Brain pericyte (primary cell): ENCODE data around the gene PPIAL4G.
"Not testable (repeated sequence)": the region's sequence is repeated elsewhere in the genome, so short reads cannot be mapped to it uniquely, and the experiment has no call there.

Experiments used
- DNase-seq: peaks from one replicate; pipeline ENCODE4 v3.0.0-alpha.2; 2012; ENCODE audit warnings: low read depth, low spot score

Gene PPIAL4G

DNA sequence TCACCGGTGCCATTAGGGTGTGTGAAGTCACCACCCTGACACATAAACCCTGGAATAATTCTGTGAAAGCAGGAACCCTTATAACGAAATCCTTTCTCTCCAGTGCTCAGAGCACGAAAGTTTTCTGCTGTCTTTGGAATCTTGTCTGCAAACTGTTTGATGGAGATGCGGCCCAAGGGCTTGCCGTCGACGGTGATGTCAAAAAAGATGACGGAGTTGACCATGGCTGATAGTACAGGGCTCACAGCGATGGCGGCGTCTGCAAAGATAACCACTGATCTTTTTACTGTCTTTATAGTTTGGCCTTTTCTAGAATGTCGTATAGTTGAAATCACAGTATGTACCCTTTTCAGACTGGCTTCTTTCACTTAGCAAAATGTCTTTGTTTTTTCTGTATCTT is at the start of gene PPIAL4G:
Gene PPIAL4G, minus strand, starts transcription at position 274 of the 400 bp plus-strand sequence. Its CDS starts 50 bp downstream, at position 224.
- not testable (repeated sequence) for DNase-seq

DNA sequence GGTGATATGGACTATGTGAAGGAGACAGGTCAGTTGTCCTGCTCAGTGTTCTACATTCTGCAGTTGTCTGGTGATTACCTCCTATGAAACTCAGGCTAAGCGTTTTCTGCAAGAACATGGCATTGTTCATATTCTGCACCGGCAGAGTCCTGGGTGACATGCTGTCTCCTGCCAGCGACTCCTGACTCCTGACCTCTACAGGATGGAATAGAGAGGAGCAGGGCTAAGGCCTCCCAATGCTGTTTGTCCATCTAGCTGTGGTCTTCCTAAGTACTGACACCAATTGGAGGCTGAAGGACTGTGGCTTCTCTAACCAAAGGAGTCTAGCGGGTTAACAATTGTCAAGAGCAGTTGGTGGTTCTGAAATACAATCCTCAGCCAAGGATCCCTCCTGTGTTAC is 49.1 kb upstream of the PPIAL4G start:
- DNase-seq: not testable (repeated sequence)

GRCh38 chr1:148529101-148529567 is 46.0 kb upstream of the PPIAL4G start:
- DNase-seq: not testable (repeated sequence)

GRCh38 chr1:148528591-148528990 is 45.5 kb upstream of the PPIAL4G start:
- not testable (repeated sequence) for DNase-seq

DNA sequence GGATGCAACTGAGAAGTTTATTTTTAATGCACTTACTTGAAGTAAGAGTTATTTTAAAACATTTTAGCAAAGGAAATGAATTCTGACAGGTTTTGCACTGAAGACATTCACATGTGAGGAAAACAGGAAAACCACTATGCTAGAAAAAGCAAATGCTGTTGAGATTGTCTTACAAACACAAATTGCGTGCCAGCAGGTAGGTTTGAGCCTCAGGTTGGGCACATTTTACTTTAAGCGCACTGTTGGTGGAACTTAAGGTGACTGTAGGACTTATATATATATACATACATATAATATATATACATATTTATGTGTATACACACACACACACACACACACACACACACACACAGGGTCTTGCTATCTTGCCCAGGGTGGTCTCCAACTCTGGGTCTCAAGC is 43.5 kb upstream of the PPIAL4G start:
- DNase-seq: not testable (repeated sequence)

GRCh38 chr1:148523205-148524144 is 40.4 kb upstream of the PPIAL4G start:
- DNase-seq: not testable (repeated sequence)

- peak; percentile 96 for DNase-seq
Observed at GRCh38 chr1:148522561-148523204, 39.6 kb upstream of the PPIAL4G start.

- peak; percentile 78 for DNase-seq
Observed at GRCh38 chr1:148522072-148522471, 39.0 kb upstream of the PPIAL4G start.

DNA sequence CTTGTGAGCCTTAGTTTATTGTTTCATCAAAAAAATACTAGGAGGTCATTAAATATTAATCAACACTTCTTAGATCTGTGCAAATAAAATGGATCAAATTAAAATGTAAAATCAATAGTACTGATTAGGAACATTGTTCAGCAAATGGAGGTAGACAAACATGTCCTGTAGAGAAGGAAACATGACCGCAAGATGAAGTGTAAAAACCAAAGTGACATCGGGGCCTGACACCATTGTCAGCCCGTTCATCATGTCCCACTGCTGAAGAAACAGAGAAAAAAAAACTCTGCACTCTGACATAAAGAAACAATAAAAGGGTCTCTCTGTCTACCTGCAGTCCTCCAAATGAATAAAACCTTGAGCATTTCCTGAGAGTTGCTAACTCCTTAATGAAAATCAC is 31.2 kb upstream of the PPIAL4G start:
- DNase-seq: not testable (repeated sequence)

GRCh38 chr1:148512571-148513184 is 29.6 kb upstream of the PPIAL4G start:
- DNase-seq: not testable (repeated sequence)

DNA sequence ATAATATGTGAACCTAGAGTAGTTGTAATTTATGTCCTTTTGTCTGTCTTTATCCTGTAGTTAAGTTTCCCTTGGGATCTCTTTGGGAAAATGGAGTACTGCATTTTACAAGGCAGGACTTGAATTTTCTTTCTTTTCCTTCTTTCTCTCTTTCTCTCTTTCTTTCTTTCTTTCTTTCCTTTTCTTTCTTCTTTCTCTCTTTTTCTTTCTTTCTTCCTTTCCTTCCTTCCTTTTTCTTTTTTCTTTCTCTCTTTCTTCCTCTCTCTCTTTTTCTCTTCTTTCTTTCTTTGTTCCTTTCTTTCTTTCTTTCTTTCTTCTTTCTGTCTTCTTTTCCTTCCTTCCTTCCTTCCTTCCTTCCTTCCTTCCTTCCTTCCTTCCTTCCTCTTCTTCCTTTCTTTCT is 10.8 kb upstream of the PPIAL4G start:
- not testable (repeated sequence) for DNase-seq

GRCh38 chr1:148481134-148481533 is 2.0 kb downstream of the PPIAL4G start:
- not testable (repeated sequence) for DNase-seq

- DNase-seq: not testable (repeated sequence)
Observed at GRCh38 chr1:148459694-148460093, 23.4 kb downstream of the PPIAL4G start.

- not testable (repeated sequence) for DNase-seq
Observed at GRCh38 chr1:148458901-148459581, 24.1 kb downstream of the PPIAL4G start.

DNA sequence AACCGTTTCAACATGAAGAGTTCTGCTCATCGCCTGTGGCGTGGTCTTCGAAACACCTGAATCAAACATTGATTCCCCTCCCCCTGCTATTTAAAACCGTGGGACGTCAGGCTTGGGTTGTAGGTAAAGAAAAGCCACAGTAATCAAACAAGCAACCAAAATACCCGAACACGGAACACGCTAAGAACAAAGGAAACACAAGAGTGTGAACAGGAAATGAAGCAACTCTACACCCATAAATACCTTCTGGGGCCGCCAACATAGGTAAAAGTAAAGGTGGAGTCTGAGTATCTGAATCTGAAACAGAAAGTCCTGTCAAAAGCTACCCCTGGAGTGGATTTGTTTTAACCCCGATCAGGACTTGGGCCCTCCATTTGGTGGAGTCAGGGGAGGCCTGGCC is 24.7 kb downstream of the PPIAL4G start:
- not testable (repeated sequence) for DNase-seq

- DNase-seq: not testable (repeated sequence)
Observed at GRCh38 chr1:148452845-148453244, 30.3 kb downstream of the PPIAL4G start.

GRCh38 chr1:148439654-148440325 is 43.3 kb downstream of the PPIAL4G start:
- not testable (repeated sequence) for DNase-seq

GRCh38 chr1:148435406-148435805 is 47.7 kb downstream of the PPIAL4G start:
- DNase-seq: no peak

DNA sequence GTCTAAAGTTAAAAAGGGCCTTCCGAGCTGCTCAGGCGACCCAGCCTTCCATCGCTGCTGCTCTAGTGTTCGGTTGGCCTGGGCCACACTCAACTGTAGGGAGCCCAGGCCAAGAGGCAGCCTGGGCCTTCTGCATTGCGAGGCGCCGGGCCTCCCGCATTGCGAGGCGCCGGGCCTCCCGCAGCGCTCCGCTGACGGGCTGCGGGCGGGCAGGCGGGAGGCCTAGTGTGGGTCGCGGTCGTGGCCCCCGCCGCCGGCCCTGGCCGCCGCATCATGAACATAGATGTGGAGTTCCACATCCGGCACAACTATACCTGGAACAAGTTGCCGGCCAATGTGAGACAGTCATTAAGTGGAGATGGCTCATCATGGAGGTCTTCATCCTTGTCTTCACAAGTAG is 48.3 kb downstream of the PPIAL4G start:
- DNase-seq: no peak

DNA sequence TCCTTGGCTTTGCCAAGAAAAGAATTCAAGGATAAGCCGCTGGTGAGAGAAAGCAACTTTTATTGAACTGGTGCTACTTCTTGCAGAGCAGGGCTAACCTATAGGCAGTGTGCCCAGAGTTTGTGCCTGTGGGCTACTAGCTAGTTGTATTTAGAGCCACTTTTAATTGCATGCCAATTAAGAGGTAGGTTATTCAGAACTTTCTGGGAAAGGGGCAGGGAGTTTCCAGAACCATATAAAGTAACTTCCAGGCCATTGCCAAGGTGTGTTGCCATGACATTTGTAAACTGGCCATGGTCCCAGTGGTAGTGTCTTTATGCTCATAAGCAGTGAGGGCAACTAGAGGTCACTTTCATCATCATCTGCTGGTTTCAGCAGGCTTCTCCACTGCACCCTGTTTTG is 50.2 kb downstream of the PPIAL4G start:
- not testable (repeated sequence) for DNase-seq
